Activated CD8-positive, alpha-beta T cell treated with anti-CD3 and anti-CD28 coated beads, Interleukin-2, amount 10 ng/mL, durations not matched to agents 7 days and 5 days (primary cell): ENCODE results near the gene PRKAR1B. TPM values are rescaled to one million over a fixed set of nuclear protein-coding genes. Genes with fewer than 3 reads are reported as not detected.
"Not testable (repeated sequence)": the region's sequence is repeated elsewhere in the genome, so short reads cannot be mapped to it uniquely, and the experiment has no call there.

Experiments used
- ATAC-seq: fragments of 150-1000 bp; cut with Tn5 transposase; one replicate; pipeline ENCODE4 v1.10.0; 2021; ENCODE audit warnings: moderate library complexity
- CTCF ChIA-PET: fragments of 350-600 bp; sonication (Branson Sonifier 250); formaldehyde crosslinking; loops from one replicate; lab custom pipeline; 2021; ENCODE audit warnings: antibody characterized with exemption; lab: Charles Lee
- POLR2A ChIA-PET: fragments of 350-600 bp; sonication (Branson Sonifier 250); formaldehyde crosslinking; loops from one replicate; lab custom pipeline; 2021; ENCODE audit warnings: antibody characterized with exemption; lab: Charles Lee
- DNase-seq: peaks from one replicate; pipeline ENCODE4 v3.0.0-alpha.2; 2020
- H3K27ac Mint-ChIP-seq: one replicate; pipeline ENCODE4 v1.8.0; 2021; ENCODE audit warnings: mild to moderate bottlenecking, mixed read lengths
- H3K27me3 Mint-ChIP-seq: one replicate; pipeline ENCODE4 v1.8.0; 2021; ENCODE audit warnings: low read depth, mixed read lengths
- H3K36me3 Mint-ChIP-seq: one replicate; pipeline ENCODE4 v1.8.0; 2021; ENCODE audit warnings: low read depth, mixed read lengths
- H3K4me1 Mint-ChIP-seq: one replicate; pipeline ENCODE4 v1.8.0; 2021; ENCODE audit warnings: low read depth, mixed read lengths
- H3K4me3 Mint-ChIP-seq: one replicate; pipeline ENCODE4 v1.8.0; 2021; ENCODE audit warnings: mild to moderate bottlenecking, mixed read lengths
- H3K9me3 Mint-ChIP-seq: one replicate; pipeline ENCODE4 v1.8.0; 2022; ENCODE audit warnings: mixed read lengths; ENCODE audit not compliant: insufficient read depth
- total RNA-seq, 2 experiments: library from RNA; stranded (reverse); gene quantifications; one replicate each; pipeline ENCODE4 v1.2.3, GENCODE V29; 2021

PRKAR1B gene
- total RNA-seq, 2 experiments from 2014 or later, result 56.5 to 58.2 TPM

DNA sequence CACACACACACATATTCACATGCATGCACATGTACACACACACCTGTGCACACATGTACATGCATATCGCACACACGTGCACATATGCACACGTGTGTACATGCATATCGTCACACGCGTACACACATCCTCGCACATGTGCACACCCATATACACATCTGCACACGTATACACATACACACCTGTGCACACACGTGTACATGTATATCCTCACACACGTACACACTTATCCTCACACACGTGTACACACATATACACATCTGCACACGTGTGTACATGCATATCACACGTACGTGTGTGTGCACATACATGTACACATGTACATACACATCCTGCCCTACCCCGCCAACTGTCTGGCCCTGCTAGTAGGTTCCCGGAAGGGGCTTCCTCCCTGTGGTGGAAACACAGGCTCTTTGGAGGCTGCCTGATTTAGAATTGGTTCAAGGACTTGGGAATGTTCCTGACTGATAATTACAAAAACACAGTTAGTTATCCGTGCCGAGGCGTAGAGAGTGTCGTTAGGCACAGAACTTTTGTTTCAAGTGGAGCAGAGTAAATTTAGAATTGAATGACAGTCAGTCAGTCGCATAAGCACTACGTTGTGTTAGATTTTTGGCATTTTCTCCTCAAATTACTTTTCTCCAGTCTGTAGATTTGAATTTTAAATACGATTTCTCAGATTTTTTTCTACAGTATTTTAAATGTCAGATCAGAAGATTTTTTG is 18.5 kb upstream of the PRKAR1B start:
- POLR2A ChIA-PET, result no interaction called here
- DNase-seq (no peak), ATAC-seq (no peak)
- Mint-ChIP-seq H3K4me1 (no peaks in the 10 kb centered on the region), H3K9me3 (no peaks in the 10 kb centered on the region), H3K27me3 (no peaks in the 10 kb centered on the region), H3K36me3 (peaks cover 27% of the 10 kb centered on the region), H3K27ac (no peak overlapping the region), H3K4me3 (no peak overlapping the region)
- CTCF ChIA-PET, result no interaction called here

DNA sequence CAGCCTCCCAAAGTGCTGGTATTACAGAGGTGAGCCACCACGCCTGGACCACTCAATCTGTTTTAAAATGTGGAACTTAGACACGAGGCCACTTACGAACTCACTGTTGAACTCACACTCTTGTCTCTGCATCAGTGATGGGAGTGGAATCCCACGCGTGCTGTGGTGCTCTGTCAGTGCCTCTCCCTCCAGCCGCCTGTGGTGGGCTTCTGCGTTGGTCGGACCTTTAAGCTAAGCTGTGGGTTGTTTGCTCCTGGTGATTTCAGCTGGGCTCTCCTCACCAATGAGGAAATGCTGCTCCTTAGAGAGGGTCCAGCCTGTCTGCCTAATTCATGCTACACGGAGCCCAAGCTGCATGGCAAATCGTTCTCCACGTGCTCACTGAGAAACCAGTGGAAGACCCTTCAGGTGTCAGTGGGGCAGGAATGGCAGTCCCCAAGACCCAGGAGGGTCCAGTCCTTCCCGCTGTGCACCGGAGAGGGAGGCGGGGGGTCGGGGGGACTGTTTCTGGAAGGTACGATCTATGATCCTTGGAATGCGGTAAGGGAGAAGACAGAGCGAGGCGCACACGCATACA is 17.9 kb upstream of the PRKAR1B start:
- no peak overlapping the region for H3K27ac Mint-ChIP-seq
- POLR2A ChIA-PET, result no interaction called here
- H3K4me3 Mint-ChIP-seq, result no peak overlapping the region
- no peaks in the 10 kb centered on the region for H3K27me3 Mint-ChIP-seq
- no peak for DNase-seq
- H3K36me3 Mint-ChIP-seq, result peaks cover 27% of the 10 kb centered on the region
- no peaks in the 10 kb centered on the region for H3K4me1 Mint-ChIP-seq
- CTCF ChIA-PET, result no interaction called here
- H3K9me3 Mint-ChIP-seq, result no peaks in the 10 kb centered on the region
- ATAC-seq, result no peak

DNA sequence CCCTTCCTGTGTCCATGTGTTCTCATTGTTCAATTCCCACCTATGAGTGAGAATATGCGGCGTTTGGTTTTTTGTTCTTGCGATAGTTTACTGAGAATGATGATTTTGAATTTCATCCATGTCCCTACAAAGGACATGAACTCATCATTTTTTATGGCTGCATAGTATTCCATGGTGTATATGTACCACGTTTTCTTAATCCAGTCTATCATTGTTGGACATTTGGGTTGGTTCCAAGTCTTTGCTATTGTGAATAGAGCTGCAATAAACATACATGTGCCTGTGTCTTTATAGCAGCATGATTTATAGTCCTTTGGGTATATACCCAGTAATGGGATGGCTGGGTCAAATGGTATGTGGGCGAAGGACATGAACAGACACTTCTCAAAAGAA is 17.0 kb upstream of the PRKAR1B start:
- H3K27me3 Mint-ChIP-seq, POLR2A ChIA-PET, H3K4me1 Mint-ChIP-seq, H3K9me3 Mint-ChIP-seq, ATAC-seq, H3K4me3 Mint-ChIP-seq, DNase-seq, CTCF ChIA-PET: not testable (repeated sequence)
- Mint-ChIP-seq H3K27ac (peak overlapping the region; percentile 30), H3K36me3 (peaks cover 27% of the 10 kb centered on the region)

DNA sequence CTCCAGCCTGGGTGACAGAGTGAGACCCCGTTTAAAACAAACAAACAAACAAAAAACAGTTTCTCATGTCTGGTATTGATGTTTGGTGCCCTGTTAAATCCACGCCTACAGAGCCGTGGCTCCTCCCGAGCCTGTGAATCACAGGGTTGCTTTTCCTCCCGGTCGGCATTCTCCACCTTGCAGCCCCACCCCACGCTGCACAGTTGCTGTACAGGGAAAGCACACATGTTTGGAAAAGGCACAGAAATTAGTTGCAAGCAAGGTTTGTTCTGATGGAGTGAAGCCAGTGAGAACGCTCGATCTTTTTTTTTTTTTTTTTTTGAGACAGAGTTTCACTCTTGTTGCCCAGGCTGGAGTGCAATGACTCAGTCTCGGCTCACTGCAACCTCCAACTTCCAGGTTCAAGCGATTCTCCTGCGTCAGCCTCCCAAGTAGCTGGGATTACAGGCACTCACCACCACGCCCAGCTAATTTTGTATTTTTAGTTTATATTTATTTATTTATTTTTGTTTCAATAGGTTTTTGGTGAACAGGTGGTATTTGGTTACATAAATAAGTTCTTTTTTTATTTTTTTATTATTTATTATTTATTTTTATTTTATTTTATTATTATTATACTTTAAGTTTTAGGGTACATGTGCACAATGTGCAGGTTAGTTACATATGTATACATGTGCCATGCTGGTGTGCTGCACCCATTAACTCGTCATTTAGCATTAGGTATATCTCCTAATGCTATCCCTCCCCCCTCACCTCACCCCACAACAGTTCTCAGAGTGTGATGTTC is 16.5 kb upstream of the PRKAR1B start:
- CTCF ChIA-PET, ATAC-seq, H3K27me3 Mint-ChIP-seq, H3K4me3 Mint-ChIP-seq, H3K4me1 Mint-ChIP-seq, H3K27ac Mint-ChIP-seq, POLR2A ChIA-PET, DNase-seq, H3K9me3 Mint-ChIP-seq: not testable (repeated sequence)
- H3K36me3 Mint-ChIP-seq, result peaks cover 27% of the 10 kb centered on the region

DNA sequence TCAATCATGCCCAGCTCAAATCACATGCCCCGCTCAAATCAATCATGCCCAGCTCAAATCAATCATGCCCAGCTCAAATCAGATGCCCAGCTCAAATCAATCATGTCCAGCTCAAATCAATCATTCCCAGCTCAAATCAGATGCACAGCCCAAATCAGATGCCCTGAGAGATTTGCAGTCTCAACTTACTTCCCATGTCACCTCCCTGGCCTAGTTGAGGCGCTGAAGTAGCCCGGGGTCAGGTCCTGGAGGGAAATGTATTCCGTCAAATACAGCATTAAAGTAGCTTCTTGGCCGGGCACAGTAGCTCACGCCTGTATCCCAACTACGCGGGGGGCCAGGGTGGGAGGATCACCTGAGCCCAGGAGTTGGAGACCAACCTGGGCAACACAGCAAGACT is 15.7 kb upstream of the PRKAR1B start:
- Mint-ChIP-seq H3K27ac (no peak overlapping the region), H3K4me3 (no peak overlapping the region), H3K4me1 (no peaks in the 10 kb centered on the region), H3K27me3 (no peaks in the 10 kb centered on the region), H3K9me3 (no peaks in the 10 kb centered on the region), H3K36me3 (peaks cover 30% of the 10 kb centered on the region)
- ChIA-PET CTCF (interaction anchor here (0.9 kb wide), 1 partner anchor 59 kb away, joined by 3 read pairs; no protein-coding TSS in a partner anchor), POLR2A (no interaction called here)
- ATAC-seq (no peak), DNase-seq (no peak)

DNA sequence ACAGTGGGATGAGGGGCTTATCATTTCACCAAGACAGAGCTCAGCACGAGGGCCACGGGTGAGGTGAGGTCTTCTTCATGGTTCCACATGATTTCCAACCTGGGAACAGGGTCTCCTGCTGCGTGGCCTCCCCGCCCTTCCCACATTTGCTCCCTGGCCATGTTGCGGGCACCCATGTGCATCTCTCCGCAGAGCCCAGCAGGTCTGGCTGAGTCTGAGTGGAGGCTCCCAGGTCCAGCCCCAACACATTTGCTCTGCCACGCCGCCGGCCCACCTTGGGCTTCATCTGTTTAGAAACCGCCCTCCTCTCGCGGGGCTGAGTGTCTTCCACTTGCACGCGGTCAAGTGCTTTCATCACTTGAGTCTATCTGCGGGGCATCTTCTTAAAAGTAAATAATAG is 14.8 kb upstream of the PRKAR1B start:
- CTCF ChIA-PET, result no interaction called here
- H3K4me1 Mint-ChIP-seq, result peaks cover 2% of the 10 kb centered on the region
- DNase-seq, result no peak
- H3K36me3 Mint-ChIP-seq, result peaks cover 35% of the 10 kb centered on the region
- H3K9me3 Mint-ChIP-seq, result no peaks in the 10 kb centered on the region
- POLR2A ChIA-PET, result no interaction called here
- H3K4me3 Mint-ChIP-seq, result no peak overlapping the region
- H3K27me3 Mint-ChIP-seq, result no peaks in the 10 kb centered on the region
- no peak overlapping the region for H3K27ac Mint-ChIP-seq
- no peak for ATAC-seq

DNA sequence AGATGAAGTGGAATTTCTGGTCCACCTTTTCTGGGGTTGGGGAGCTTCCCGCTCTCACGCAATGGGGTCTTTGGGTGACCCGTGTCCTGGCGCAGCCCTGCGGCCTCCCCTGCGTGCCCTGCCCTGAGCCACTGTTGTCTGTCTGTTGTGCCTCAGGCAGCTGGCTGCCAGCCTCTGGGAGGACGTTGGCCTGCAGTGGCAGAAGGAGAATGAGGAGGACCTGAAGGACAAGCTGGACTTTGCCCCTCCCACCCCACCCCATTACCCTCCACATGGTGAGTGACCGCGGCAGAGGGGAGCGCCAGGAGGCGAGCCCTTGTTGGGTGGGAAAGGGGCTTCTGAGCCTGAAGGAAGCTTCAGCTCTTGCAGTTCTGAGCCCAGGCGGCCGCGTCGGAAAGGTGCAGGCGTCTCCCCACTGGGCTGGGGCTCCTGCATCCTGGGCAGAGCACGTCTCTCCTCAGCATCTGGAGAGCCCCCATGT is 14.2 kb upstream of the PRKAR1B start:
- no peaks in the 10 kb centered on the region for H3K9me3 Mint-ChIP-seq
- H3K4me1 Mint-ChIP-seq, result peaks cover 2% of the 10 kb centered on the region
- ChIA-PET POLR2A (interaction anchor here (0.6 kb wide), 1 partner anchor 378 kb away, joined by 3 read pairs; no protein-coding TSS in a partner anchor), CTCF (no interaction called here)
- no peak for ATAC-seq
- no peak overlapping the region for H3K4me3 Mint-ChIP-seq
- no peak overlapping the region for H3K27ac Mint-ChIP-seq
- no peak for DNase-seq
- H3K36me3 Mint-ChIP-seq, result peaks cover 35% of the 10 kb centered on the region
- no peaks in the 10 kb centered on the region for H3K27me3 Mint-ChIP-seq

DNA sequence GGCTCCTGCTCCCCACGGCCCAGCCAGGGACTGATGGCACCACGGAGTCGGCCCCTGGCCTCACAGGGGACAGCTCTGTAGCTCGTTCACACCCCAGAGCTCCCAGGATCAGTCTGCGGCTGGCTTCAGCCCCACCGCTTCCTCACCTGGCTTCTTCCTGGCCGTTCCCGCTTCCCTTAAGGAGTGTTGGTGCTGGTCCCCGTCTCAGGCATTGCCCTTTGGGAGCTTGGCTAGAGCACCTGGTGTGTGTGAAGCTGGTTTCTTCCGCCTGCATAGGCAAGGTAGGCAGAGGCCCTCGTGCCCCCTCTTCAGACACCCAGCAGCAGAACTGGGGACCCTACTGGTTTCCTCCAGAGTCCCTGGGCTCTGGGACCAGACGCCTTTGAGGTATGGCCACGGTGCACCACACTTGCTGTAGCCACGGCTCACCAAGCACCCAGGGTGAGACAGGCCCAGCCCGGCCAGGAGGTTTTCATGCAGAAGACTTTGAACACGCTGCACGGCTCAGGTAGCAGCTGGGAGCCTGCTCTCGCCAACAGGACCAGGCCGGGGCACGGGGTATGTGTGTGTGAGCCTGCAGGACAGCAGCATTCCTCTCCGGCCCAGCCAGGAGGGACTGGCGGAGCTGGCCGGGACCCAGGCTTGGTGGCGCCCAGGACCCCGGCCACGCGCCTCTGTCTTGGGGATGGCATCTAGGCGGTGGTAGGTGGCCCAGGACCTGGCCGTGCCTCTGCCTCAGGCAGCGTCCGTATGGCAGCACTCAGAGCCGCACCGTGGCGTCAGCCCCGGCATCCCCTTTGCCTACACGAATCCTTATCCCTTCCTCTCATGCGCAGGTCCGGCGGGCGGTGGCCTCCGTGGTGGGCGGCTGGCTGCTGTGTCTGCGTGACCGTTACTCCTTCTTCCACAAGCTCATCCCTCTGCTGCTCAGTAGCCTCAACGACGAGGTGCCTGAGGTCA is 13.2 kb upstream of the PRKAR1B start:
- no peak for DNase-seq
- no peaks in the 10 kb centered on the region for H3K9me3 Mint-ChIP-seq
- peaks cover 28% of the 10 kb centered on the region for H3K36me3 Mint-ChIP-seq
- POLR2A ChIA-PET, result no interaction called here
- H3K27me3 Mint-ChIP-seq, result no peaks in the 10 kb centered on the region
- peaks cover 2% of the 10 kb centered on the region for H3K4me1 Mint-ChIP-seq
- ATAC-seq, result no peak
- CTCF ChIA-PET, result no interaction called here
- no peak overlapping the region for H3K27ac Mint-ChIP-seq
- no peak overlapping the region for H3K4me3 Mint-ChIP-seq

DNA sequence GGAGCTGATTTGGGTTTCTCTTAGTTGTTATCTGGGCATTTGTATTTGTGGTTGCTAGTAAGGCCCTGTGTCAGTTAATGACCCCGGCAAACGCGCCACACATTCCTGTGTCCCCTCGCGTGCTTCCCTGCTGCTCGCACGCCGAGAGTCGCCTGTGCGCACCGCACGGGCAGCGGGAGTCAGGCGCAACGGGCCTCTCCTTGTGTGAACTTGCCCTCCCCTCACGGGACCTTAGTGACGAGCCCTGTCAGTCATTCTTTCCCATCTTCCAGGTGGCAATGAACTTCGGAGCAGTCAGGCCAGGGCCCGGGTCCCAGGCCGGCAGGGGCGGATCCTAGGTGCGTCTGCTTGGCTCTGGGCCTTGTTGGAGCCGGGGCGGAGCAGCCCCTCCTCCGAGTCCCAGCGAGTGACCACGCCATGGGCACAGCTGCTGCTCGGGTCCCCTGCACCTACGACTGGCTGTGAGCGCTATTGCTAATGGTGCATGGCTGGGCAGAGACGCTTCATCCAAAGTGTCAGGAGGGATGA is 12.4 kb upstream of the PRKAR1B start:
- no peak for DNase-seq
- H3K27ac Mint-ChIP-seq, result no peak overlapping the region
- H3K4me1 Mint-ChIP-seq, result peaks cover 2% of the 10 kb centered on the region
- ChIA-PET POLR2A (no interaction called here), CTCF (no interaction called here)
- no peaks in the 10 kb centered on the region for H3K9me3 Mint-ChIP-seq
- H3K4me3 Mint-ChIP-seq, result no peak overlapping the region
- no peak for ATAC-seq
- H3K27me3 Mint-ChIP-seq, result no peaks in the 10 kb centered on the region
- peaks cover 22% of the 10 kb centered on the region for H3K36me3 Mint-ChIP-seq

DNA sequence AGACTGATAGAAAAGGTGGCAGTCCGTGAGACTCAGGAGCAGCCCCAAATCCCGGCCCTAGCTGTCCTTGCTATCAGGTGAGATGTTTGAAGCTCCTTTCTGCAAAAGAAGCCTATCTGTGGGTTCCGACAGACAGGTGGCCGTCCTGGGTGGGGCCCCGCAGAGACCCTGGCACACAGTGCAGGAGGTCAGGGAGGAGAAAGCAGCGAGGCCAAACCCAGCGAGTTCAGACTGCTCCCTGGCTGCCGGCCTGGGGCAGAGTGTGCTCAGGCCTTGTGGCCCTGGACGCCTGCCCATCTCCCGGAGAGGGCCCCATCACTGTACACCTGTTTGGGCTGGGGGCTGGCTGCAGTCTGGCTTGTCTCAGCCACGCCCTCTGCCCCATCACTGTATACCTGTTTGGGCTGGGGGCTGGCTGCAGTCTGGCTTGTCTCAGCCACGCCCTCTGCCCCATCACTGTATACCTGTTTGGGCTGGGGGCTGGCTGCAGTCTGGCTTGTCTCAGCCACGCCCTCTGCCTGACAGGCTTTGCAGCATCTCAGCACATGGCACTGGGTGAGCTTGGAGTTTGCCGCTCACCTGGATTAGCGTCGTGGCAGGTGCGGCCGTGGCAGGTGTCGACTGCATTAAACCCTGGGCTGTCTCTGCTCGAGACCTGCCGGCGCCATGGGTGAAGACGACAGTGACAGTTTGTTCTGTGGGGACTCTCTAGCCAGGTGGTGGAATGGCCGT is 11.8 kb upstream of the PRKAR1B start:
- H3K4me3 Mint-ChIP-seq, result no peak overlapping the region
- H3K9me3 Mint-ChIP-seq, result no peaks in the 10 kb centered on the region
- H3K36me3 Mint-ChIP-seq, result peaks cover 16% of the 10 kb centered on the region
- no peak for DNase-seq
- CTCF ChIA-PET, result no interaction called here
- H3K4me1 Mint-ChIP-seq, result peaks cover 2% of the 10 kb centered on the region
- POLR2A ChIA-PET, result no interaction called here
- H3K27ac Mint-ChIP-seq, result no peak overlapping the region
- H3K27me3 Mint-ChIP-seq, result no peaks in the 10 kb centered on the region
- no peak for ATAC-seq

DNA sequence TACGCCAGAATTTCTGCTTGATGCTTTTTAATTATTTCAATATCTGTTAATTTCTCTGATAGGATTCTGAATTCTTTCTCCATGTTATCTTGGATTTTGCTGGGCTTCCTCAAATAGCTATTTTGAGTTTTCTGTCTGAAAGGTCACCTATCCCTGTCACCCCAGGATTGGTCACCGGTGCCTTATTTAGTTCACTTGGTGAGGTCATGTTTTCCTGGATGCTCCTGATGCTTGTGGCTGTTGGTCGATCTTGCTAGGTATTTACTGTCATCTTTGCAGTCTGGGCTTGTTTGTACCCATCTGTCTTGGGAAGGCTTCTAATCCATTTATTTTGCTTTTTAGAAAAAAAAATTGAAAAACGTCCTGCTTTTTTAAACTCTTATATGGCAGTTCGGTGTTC is 11.2 kb upstream of the PRKAR1B start:
- Mint-ChIP-seq H3K27ac (no peak overlapping the region), H3K4me3 (no peak overlapping the region), H3K4me1 (peaks cover 2% of the 10 kb centered on the region), H3K36me3 (peaks cover 14% of the 10 kb centered on the region), H3K27me3 (no peaks in the 10 kb centered on the region), H3K9me3 (no peaks in the 10 kb centered on the region)
- ATAC-seq (no peak), DNase-seq (no peak)
- CTCF ChIA-PET, result no interaction called here
- POLR2A ChIA-PET, result no interaction called here
